CD4-positive, alpha-beta memory T cell (primary cell): ENCODE data around the gene GPSM3. TPM values are rescaled to one million over a fixed set of nuclear protein-coding genes. Genes with fewer than 3 reads are reported as not detected.

Experiments
- CTCF ChIA-PET: fragments of 350-600 bp; sonication (Branson Sonifier 250); formaldehyde crosslinking; loops from one replicate; lab custom pipeline; 2021; ENCODE audit warnings: inconsistent platforms; ENCODE audit not compliant: partially characterized antibody; lab: Charles Lee
- POLR2A ChIA-PET: fragments of 350-600 bp; sonication (Branson Sonifier 250); formaldehyde crosslinking; loops from one replicate; lab custom pipeline; 2021; ENCODE audit not compliant: partially characterized antibody; lab: Charles Lee
- DNase-seq, 5 donors: peaks; one replicate each; pipeline versions ENCODE4 v3.0.0 to v3.0.0-alpha.2; 2020 to 2022; ENCODE audit warnings: mixed read lengths in 1 of 5
- H3K27ac ChIP-seq: one replicate; pipeline ENCODE4 v1.7.0; 2013; ENCODE audit warnings: low read depth, low read length
- H3K27me3 ChIP-seq: 2 replicates; pipeline ENCODE4 v1.7.0; 2013; ENCODE audit warnings: mild to moderate bottlenecking, low read length, moderate library complexity; ENCODE audit not compliant: insufficient read depth
- H3K36me3 ChIP-seq: 2 replicates; pipeline ENCODE4 v1.7.0; 2013; ENCODE audit warnings: mild to moderate bottlenecking, low read length, moderate library complexity; ENCODE audit not compliant: insufficient read depth
- H3K4me1 ChIP-seq: 2 replicates; pipeline ENCODE4 v1.7.0; 2013; ENCODE audit warnings: mild to moderate bottlenecking, low read length, moderate library complexity; ENCODE audit not compliant: insufficient read depth
- H3K4me3 ChIP-seq, 2 donors: one replicate each; pipeline ENCODE4 v1.7.0; 2013; ENCODE audit warnings: low read length in 2 of 2, mild to moderate bottlenecking in 1 of 2
- H3K9me3 ChIP-seq, 2 donors: one replicate each; pipeline ENCODE4 v1.7.0; 2013; ENCODE audit warnings: low read length in 2 of 2, control low read depth in 1 of 2; ENCODE audit not compliant: control insufficient read depth in 1 of 2
- H3K27ac Mint-ChIP-seq, 7 donors: one replicate each; pipeline ENCODE4 v1.8.0; 2020 to 2021; ENCODE audit warnings: mixed read lengths in 7 of 7, mild to moderate bottlenecking in 6 of 7, inconsistent platforms in 3 of 7, moderate library complexity in 3 of 7
- H3K27me3 Mint-ChIP-seq, 2 donors: one replicate each; pipeline ENCODE4 v1.8.0; 2020 to 2021; ENCODE audit warnings: mixed read lengths in 2 of 2
- H3K36me3 Mint-ChIP-seq, 2 donors: one replicate each; pipeline ENCODE4 v1.8.0; 2020 to 2021; ENCODE audit warnings: mixed read lengths in 2 of 2, inconsistent platforms in 1 of 2, mild to moderate bottlenecking in 1 of 2
- H3K4me1 Mint-ChIP-seq, 4 donors: one replicate each; pipeline ENCODE4 v1.8.0; 2020 to 2021; ENCODE audit warnings: mixed read lengths in 4 of 4, mild to moderate bottlenecking in 1 of 4
- H3K4me3 Mint-ChIP-seq, 8 donors: one replicate each; pipeline ENCODE4 v1.8.0; 2020 to 2021; ENCODE audit warnings: mixed read lengths in 8 of 8, mild to moderate bottlenecking in 7 of 8, moderate library complexity in 6 of 8, inconsistent platforms in 3 of 8
- H3K9me3 Mint-ChIP-seq, 8 donors: one replicate each; pipeline ENCODE4 v1.8.0; 2020 to 2021; ENCODE audit warnings: mixed read lengths in 8 of 8, mild to moderate bottlenecking in 5 of 8, inconsistent platforms in 3 of 8, moderate library complexity in 1 of 8
- intact Hi-C: fragments of 100-400 bp; cut with micrococcal nuclease; formaldehyde crosslinking; loops from one replicate; pipeline ENCODE4 v1.15.1; 2023
- polyA plus RNA-seq, 2 donors: library from polyadenylated mRNA; unstranded; fragments of 300-500 nt; fragmentation: Illumina TruSeq; gene quantifications; one replicate each; pipeline ENCODE4 v1.2.3, GENCODE V29; 2021
- total RNA-seq, 2 experiments: library from RNA; stranded (reverse); gene quantifications; one replicate each; pipeline ENCODE4 v1.2.3, GENCODE V29; 2021

The GPSM3 gene
- total and polyA plus RNA-seq, 4 experiments from 2014 or later, result 110 to 313 (median 237) TPM

- no peak for DNase-seq
These were observed 15.8 kb downstream of the GPSM3 start for GRCh38 chr6:32176476-32177182.

DNA sequence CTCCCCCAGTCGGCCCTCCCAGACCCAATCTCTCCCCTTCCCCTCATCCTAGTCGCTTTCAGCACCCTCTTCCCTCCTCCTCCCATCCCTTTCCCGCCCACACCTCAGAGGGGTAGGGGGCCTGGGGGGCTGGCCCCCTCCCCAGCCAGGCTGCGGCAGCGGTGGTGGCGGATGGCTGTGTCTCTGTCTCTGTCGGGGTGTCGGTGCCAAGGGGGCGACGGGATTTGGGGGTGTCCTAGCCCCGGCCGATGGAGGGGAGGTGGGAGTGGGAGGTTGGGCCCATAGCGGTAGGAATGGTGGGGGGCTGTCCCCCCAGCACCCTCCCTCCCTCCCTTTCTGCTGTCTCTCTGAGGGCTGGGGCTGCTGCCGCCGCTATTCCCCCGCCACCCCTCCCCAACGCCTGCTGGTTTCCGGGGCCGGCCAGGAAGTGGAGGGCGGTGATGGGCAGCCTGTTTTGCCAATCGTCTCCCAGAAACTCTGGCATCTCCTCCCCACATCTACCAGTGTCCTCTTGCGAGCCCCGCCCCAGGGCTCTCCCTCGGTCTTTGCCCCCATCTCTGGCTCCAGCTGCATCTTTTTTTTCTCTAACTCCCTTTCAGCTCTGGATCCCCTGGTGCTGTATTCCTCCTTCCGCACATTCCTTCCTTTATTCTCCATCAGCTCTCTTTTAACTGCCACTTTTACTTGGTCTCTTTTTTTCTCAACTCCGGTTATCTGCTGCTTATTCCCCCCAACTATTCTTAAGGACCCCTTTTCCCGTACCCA is 16.6 kb downstream of the GPSM3 start, which contains the start of gene AGPAT1:
TSS of gene AGPAT1 (minus strand) at position 374 of the 765 bp plus-strand sequence. CDS start 4,588 bp downstream, outside the sequence.
- Histone ChIP-seq H3K27ac (peak within 1 kb of the TSS; percentile 91), H3K9me3 (no peaks in the 10 kb centered on the region), H3K27me3 (no peaks in the 10 kb centered on the region), H3K36me3 (peaks cover 4% of the 10 kb centered on the region), H3K4me1 (peaks cover 66% of the 10 kb centered on the region), H3K4me3 (peak within 1 kb of the TSS; percentile 74 to 87)
- H3K36me3 Mint-ChIP-seq, result peaks cover 14 to 30% of the 10 kb centered on the region in 2 donors
- ChIA-PET CTCF (interaction anchor here (0.9 to 1.4 kb wide), 3 partner anchors 19 to 78 kb away, joined by 3 to 10 read pairs (median 6); no protein-coding TSS in a partner anchor), POLR2A (interaction anchor here (0.6 to 8.4 kb wide), 8 partner anchors 8 to 796 kb away, joined by 3 to 408 read pairs (median 6); partner anchors contain the start of genes ATF6B, EGFL8, FKBPL and GPSM3)
- H3K27me3 Mint-ChIP-seq, result no peaks in the 10 kb centered on the region
- peak; percentile 94 to 97 (median 95) for DNase-seq
- H3K9me3 Mint-ChIP-seq, result no peaks in the 10 kb centered on the region
- H3K27ac Mint-ChIP-seq, result peak within 1 kb of the TSS; percentile 97 to 100 (median 99)
- peak within 1 kb of the TSS; percentile 92 to 100 (median 96) for H3K4me3 Mint-ChIP-seq
- intact Hi-C loops, result loop anchor here (1.0 to 5.0 kb wide), 4 partner anchors 22 to 796 kb away; partner anchors contain the start of genes EHMT2, GPANK1 and PPT2
- H3K4me1 Mint-ChIP-seq, result peaks cover 54 to 83% (median 69%) of the 10 kb centered on the region in 4 donors

More at GRCh38 chr6:32176476-32177182, 15.8 kb downstream of the GPSM3 start:
- Histone ChIP-seq H3K9me3 (no peaks in the 10 kb centered on the region), H3K27ac (peak overlapping the region; percentile 91), H3K27me3 (no peaks in the 10 kb centered on the region), H3K4me1 (peaks cover 73% of the 10 kb centered on the region), H3K36me3 (peaks cover 10% of the 10 kb centered on the region), H3K4me3 (peak overlapping the region; percentile 74 to 87)
- ChIA-PET POLR2A (interaction anchor here (0.6 to 8.4 kb wide), 14 partner anchors 9 to 795 kb away, joined by 3 to 408 read pairs (median 4); partner anchors contain the start of genes ATF6B, EGFL8, EHMT2 and FKBPL), CTCF (interaction anchor here (0.9 to 1.4 kb wide), 3 partner anchors 18 to 77 kb away, joined by 3 to 10 read pairs (median 6); no protein-coding TSS in a partner anchor)
- intact Hi-C loops, result loop anchor here (1.0 to 5.0 kb wide), 4 partner anchors 22 to 796 kb away; partner anchors contain the start of genes EHMT2, GPANK1 and PPT2
- Mint-ChIP-seq H3K27me3 (no peaks in the 10 kb centered on the region), H3K9me3 (no peaks in the 10 kb centered on the region), H3K4me1 (peaks cover 55 to 85% (median 70%) of the 10 kb centered on the region in 4 donors), H3K27ac (peak overlapping the region; percentile 97 to 100 (median 99)), H3K4me3 (peak overlapping the region; percentile 92 to 100 (median 96)), H3K36me3 (peaks cover 10 to 26% of the 10 kb centered on the region in 2 donors)

- Histone ChIP-seq H3K27ac (peak overlapping the region; percentile 91), H3K27me3 (no peaks in the 10 kb centered on the region), H3K4me1 (peaks cover 61% of the 10 kb centered on the region), H3K36me3 (peaks cover 2% of the 10 kb centered on the region), H3K4me3 (peak overlapping the region; percentile 74 to 77), H3K9me3 (no peaks in the 10 kb centered on the region)
- H3K27ac Mint-ChIP-seq, result peak overlapping the region; percentile 63 to 99 (median 88)
- CTCF ChIA-PET, result no interaction called here
- intact Hi-C loops, result loop anchor here (5.0 kb wide), 2 partner anchors 278 to 797 kb away; partner anchors contain the start of gene EHMT2
- peaks cover 50 to 77% (median 65%) of the 10 kb centered on the region in 4 donors for H3K4me1 Mint-ChIP-seq
- H3K9me3 Mint-ChIP-seq, result no peaks in the 10 kb centered on the region
- peak overlapping the region; percentile 87 to 100 (median 95) for H3K4me3 Mint-ChIP-seq
- DNase-seq, result no peak
- peaks cover 9 to 28% of the 10 kb centered on the region in 2 donors for H3K36me3 Mint-ChIP-seq
- H3K27me3 Mint-ChIP-seq, result no peaks in the 10 kb centered on the region
- POLR2A ChIA-PET, result no interaction called here
These were observed 17.1 kb downstream of the GPSM3 start for GRCh38 chr6:32175322-32175710.

DNA sequence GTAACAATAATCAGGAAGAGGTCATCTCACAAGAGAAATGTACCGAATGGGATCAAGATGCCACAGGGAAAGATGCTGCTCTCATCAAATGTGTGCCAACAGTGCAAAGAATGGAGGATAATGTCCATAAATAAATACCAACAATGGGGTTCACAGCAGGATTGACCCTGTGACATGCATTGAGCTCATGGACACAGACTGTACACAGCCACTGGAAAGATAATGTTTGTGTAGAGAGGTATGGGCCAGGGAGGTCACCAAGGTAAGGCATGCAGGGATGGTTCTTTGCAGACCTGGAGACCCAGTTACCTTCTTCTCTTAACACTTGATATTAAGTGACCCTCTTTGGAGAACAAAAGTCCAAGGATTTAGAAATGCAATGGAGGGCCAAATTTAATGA is 18.0 kb downstream of the GPSM3 start:
- no peaks in the 10 kb centered on the region for H3K27me3 ChIP-seq
- no peak for DNase-seq
- no peaks in the 10 kb centered on the region for H3K9me3 Mint-ChIP-seq
- H3K27me3 Mint-ChIP-seq, result no peaks in the 10 kb centered on the region
- ChIA-PET POLR2A (no interaction called here), CTCF (no interaction called here)
- intact Hi-C loops, result no loop called here
- peaks cover 52% of the 10 kb centered on the region for H3K4me1 ChIP-seq
- peaks cover 50 to 68% (median 60%) of the 10 kb centered on the region in 4 donors for H3K4me1 Mint-ChIP-seq
- H3K36me3 ChIP-seq, result peaks cover 4% of the 10 kb centered on the region
- peak overlapping the region; percentile 60 to 100 (median 90) for H3K4me3 Mint-ChIP-seq
- peak overlapping the region in 4 of 7 donors; percentile 7 to 77 (median 27) for H3K27ac Mint-ChIP-seq
- no peak overlapping the region for H3K4me3 ChIP-seq
- H3K27ac ChIP-seq, result no peak overlapping the region
- no peaks in the 10 kb centered on the region for H3K9me3 ChIP-seq
- peaks cover 9 to 33% of the 10 kb centered on the region in 2 donors for H3K36me3 Mint-ChIP-seq

- Histone ChIP-seq H3K9me3 (no peaks in the 10 kb centered on the region), H3K4me1 (peaks cover 43% of the 10 kb centered on the region), H3K4me3 (no peak overlapping the region), H3K36me3 (peaks cover 9% of the 10 kb centered on the region), H3K27me3 (no peaks in the 10 kb centered on the region), H3K27ac (no peak overlapping the region)
- intact Hi-C loops, result no loop called here
- no peak for DNase-seq
- Mint-ChIP-seq H3K4me3 (peak overlapping the region in 2 of 8 donors; percentile 2 to 61), H3K9me3 (no peaks in the 10 kb centered on the region), H3K4me1 (peaks cover 41 to 56% (median 49%) of the 10 kb centered on the region in 4 donors), H3K36me3 (peaks cover 16 to 33% of the 10 kb centered on the region in 2 donors), H3K27me3 (no peaks in the 10 kb centered on the region), H3K27ac (peak overlapping the region in 4 of 7 donors; percentile 19 to 82 (median 38))
- ChIA-PET CTCF (interaction anchor here (1.3 kb wide), 1 partner anchor 72 kb away, joined by 4 read pairs; no protein-coding TSS in a partner anchor), POLR2A (interaction anchor here (1.0 kb wide), 1 partner anchor 19 kb away, joined by 3 read pairs; the partner anchor contains the start of gene GPSM3)
These were observed 19.3 kb downstream of the GPSM3 start for GRCh38 chr6:32173051-32173727.

DNA sequence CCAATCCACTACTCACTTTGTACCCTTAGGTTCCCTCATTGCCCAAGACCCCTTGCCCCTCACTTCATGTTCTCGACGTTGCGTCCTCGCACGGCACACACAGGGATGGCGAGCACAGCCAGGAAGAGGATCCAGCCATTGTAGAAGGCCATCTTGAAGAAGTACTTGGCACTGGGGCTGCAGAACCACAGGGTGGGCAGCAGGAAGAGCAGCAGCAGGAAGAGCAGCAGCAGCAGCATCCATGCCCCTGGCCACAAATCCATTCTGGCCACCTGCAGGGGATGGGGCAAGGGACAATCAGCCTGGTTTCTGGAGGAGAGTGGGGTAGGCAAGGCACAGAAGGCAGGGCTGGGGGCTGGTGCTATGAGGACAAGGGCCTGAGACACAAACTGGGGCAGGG is 21.2 kb downstream of the GPSM3 start:
- H3K4me3 Mint-ChIP-seq, result no peak overlapping the region
- intact Hi-C loops, result no loop called here
- H3K9me3 Mint-ChIP-seq, result no peaks in the 10 kb centered on the region
- no peak overlapping the region for H3K27ac ChIP-seq
- no peak overlapping the region for H3K4me3 ChIP-seq
- H3K36me3 Mint-ChIP-seq, result peaks cover 22 to 37% of the 10 kb centered on the region in 2 donors
- peaks cover 14% of the 10 kb centered on the region for H3K36me3 ChIP-seq
- CTCF ChIA-PET, result no interaction called here
- POLR2A ChIA-PET, result interaction anchor here (0.5 to 1.3 kb wide), 3 partner anchors 24 to 197 kb away, joined by 3 to 5 read pairs (median 3); partner anchors contain the start of gene FKBPL
- H3K27me3 Mint-ChIP-seq, result no peaks in the 10 kb centered on the region
- H3K4me1 Mint-ChIP-seq, result peaks cover 31 to 40% (median 35%) of the 10 kb centered on the region in 4 donors
- peaks cover 33% of the 10 kb centered on the region for H3K4me1 ChIP-seq
- DNase-seq, result no peak
- peak overlapping the region in 2 of 7 donors; percentile 68 to 92 for H3K27ac Mint-ChIP-seq
- H3K27me3 ChIP-seq, result no peaks in the 10 kb centered on the region
- H3K9me3 ChIP-seq, result no peaks in the 10 kb centered on the region
